HG03097 (cell line): ENCODE data around the gene GPR37L1.
"Not testable (repeated sequence)": the region's sequence is repeated elsewhere in the genome, so short reads cannot be mapped to it uniquely, and the experiment has no call there.

Source experiments
- ATAC-seq: cut with Tn5 transposase; IDR thresholded peaks from one replicate; pipeline ENCODE4 v1.9.1; 2021; ENCODE audit not compliant: unreplicated experiment, low FRiP score

Gene GPR37L1

DNA sequence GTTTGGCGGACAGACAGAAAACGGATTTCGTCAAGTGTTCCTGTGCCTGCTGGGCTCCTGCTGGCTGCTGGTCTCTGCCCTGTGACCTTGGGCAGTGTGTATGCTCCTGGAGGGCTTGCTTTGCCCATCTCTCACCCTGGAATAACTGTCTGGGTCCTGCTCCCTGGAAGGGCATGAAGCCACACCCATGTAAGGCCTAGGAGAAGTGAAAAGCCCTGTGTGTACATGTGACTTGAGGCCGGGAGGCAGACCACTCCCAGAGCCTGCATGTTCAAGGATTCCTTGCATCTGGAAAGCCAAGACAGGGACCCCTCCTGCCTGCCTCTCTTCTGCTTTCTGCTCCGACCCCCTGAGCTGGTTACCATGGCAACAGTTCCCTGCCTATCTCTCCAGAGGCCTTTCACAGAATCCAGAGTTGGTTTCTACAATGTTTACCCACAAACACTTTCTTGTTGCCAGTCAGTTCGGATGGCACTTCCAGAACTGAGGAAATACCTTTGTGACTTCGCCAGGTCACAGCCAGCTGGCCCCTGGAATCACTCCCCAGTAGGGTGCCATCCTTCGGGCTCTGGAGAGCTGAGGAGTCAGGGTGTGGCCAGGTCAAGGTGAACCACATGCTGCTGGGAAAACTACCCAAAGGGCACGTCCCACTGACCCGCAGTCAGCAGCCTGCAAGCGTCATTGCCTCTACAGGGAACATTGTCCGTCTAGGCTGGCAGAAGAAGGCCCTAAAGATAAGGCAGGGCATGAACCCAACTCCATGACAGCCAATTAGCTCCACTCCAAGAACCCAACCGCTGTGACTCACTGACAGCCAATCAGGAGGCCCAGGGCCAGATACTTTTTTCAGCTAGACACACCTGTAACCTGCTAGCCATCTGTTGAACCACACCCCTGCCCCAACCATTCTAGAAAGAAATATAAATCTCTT is 14.7 kb upstream of the GPR37L1 start:
- ATAC-seq = no peak

GRCh38 chr1:202110977-202111376 is 11.7 kb upstream of the GPR37L1 start:
- no peak for ATAC-seq

DNA sequence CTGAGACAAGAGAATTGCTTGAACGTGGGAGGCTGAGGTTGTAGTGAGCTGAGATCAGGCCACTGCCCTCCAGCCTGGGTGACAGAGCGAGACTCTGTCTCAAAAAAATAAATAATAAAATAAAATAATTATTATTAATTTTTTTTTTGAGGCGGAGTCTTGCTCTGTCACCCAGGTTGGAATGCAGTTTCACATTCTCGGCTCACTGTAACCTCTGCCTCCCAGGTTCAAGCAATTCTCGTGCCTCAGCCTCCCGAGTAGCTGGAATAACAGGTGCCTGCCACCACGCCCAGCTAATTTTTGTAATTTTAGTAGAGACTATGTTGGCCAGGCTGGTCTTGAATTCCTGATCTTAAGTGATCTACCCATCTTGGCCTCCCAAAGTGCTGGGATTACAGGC is 11.1 kb upstream of the GPR37L1 start:
- ATAC-seq = not testable (repeated sequence)

GRCh38 chr1:202112859-202113689 is 9.6 kb upstream of the GPR37L1 start:
- ATAC-seq = no peak

- no peak for ATAC-seq
These were observed 8.9 kb upstream of the GPR37L1 start for GRCh38 chr1:202113690-202114300.

DNA sequence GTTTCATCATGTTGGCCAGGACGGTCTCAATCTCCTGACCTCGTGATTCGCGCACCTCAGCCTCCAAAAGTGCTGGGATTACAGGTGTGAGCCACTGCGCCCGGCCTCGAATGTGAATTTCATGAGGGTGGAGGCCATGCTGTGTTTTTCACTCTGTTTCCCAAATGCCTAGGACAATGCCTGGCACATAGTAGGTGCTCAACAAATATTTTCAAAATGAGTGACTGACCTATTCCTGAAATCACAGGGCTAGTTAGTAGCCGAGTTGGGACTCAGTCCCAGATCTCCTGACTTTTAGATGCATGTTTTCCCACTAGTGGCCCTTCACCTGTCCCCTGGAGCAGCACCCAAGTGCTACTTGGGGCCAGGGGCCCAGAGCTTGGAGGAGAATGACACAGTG is 6.4 kb upstream of the GPR37L1 start:
- no peak for ATAC-seq

- no peak for ATAC-seq
These were observed 4.8 kb upstream of the GPR37L1 start for GRCh38 chr1:202117898-202118371.

DNA sequence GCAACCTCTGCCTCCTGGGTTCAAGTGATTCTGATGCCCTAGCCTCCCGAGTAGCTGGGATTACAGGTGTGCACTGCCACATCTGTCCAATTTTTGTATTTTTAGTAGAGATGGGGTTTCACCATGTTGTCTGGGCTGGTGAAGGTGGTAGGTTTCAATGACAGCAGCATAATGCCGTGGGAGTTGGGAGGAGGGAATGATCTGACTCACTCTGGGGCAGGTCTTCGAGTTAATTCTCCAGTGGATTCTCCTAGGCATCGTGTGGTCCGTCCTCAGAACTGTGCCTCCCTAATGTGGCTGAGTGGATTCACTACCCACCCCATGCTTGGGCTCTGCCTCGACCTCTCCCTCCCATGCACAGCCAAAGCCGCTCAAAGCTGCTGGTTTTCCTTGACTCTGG is 1.7 kb upstream of the GPR37L1 start:
- no peak for ATAC-seq

DNA sequence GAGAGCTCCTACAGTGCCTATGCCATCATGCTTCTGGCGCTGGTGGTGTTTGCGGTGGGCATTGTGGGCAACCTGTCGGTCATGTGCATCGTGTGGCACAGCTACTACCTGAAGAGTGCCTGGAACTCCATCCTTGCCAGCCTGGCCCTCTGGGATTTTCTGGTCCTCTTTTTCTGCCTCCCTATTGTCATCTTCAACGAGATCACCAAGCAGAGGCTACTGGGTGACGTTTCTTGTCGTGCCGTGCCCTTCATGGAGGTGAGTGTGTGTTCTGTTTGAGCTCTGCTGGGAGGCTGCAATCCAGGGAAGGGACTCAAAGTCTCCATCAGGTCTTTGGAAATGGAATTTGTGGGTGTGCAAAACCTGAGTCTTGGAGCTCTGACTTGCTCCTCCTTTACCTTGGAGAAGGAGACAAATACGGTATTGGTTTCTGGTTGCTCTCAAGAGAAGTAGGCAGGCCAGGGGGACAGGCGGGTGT is 658 bp downstream of the GPR37L1 start:
- ATAC-seq = no peak

DNA sequence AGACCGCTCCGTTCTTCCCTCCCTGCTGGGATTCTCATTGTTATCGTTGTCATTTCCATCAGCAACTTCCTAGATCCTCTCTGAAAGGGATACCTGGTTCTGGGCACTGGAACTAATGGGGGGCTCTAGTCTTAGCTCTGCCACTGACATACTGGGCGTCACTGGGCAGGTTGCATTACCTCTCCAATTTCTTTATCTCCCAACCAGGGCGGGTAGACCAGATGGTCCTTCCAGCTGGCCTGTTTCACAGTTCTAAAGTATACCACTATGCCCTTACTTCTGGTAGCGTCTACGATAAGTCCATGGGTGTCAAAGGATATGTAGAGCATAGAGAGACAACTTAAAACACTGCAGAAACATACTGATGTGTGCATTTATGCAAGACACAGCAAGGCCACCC is 1.4 kb downstream of the GPR37L1 start:
- ATAC-seq = no peak

- ATAC-seq = no peak
These were observed 2.9 kb downstream of the GPR37L1 start for GRCh38 chr1:202125611-202126010.

- ATAC-seq = no peak
These were observed 3.7 kb downstream of the GPR37L1 start for GRCh38 chr1:202126426-202126825.

- no peak for ATAC-seq
These were observed 4.3 kb downstream of the GPR37L1 start for GRCh38 chr1:202127061-202127460.

DNA sequence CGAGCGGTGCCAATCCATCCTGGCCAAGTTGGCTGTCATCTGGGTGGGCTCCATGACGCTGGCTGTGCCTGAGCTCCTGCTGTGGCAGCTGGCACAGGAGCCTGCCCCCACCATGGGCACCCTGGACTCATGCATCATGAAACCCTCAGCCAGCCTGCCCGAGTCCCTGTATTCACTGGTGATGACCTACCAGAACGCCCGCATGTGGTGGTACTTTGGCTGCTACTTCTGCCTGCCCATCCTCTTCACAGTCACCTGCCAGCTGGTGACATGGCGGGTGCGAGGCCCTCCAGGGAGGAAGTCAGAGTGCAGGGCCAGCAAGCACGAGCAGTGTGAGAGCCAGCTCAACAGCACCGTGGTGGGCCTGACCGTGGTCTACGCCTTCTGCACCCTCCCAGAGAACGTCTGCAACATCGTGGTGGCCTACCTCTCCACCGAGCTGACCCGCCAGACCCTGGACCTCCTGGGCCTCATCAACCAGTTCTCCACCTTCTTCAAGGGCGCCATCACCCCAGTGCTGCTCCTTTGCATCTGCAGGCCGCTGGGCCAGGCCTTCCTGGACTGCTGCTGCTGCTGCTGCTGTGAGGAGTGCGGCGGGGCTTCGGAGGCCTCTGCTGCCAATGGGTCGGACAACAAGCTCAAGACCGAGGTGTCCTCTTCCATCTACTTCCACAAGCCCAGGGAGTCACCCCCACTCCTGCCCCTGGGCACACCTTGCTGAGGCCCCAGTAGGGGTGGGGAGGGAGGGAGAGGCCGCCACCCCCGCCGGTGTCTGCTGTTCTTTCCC is 5.3 kb downstream of the GPR37L1 start:
- no peak for ATAC-seq

DNA sequence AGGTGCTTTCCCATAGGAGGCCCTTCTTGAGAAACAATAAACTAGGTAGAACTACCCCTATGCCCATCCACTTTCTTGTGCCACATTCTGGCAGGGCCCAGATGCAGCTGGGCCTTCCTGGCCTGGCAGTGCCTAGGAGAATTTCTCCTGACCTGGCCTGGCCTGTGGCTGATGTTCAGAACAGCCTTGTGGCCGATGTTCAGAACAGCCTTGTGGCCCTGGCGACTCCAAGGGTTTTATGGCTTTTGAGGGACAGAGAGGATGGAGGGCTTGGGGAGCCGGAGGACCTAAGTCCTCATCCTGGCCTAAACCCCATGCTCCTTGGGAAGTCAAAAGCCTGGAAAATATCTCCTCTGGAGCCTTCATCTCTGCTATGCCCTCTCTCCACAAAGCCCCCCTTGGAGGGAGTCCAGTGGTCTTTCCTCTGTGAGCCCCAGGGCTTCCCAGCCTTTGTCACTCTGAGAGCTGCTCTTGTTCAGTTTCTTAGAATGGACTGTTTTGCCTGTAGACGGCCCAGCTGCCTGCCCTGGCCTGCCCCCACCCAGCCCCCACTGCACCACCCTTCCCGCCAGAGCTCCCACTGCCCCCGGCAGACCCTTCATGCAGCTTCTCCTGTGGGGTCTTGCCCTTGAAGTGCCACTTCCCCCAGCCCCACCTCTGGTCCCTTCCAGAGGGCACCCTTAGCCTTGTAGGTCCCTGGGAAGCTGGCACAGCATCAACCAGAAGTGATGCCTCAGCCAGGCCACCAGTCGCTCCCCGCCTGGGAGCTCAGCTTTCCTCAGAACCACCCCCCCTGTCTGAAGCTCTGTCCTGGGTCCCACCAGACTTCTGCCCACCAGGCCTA is 7.0 kb downstream of the GPR37L1 start:
- ATAC-seq = no peak

DNA sequence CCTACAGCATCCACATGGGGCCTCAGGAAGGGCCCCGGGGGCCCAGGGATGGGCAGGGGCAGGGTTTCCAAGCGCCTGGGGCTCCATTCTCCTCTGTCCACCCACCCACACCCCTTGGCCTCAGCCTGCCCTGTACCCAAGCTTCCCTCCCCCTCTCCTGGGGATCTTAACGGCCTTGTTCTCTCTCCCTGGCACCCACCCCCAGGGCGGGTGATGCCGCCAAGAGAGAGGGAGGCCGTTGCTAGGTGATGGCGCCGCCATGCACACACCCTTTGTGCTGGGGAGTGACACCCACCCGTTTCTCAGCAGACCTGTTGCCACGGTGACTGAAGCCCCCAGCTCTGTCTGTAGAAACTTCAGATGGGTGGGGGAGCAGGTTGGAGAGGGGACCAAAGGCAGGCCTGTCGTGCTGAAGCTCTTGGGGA is 7.6 kb downstream of the GPR37L1 start:
- no peak for ATAC-seq

DNA sequence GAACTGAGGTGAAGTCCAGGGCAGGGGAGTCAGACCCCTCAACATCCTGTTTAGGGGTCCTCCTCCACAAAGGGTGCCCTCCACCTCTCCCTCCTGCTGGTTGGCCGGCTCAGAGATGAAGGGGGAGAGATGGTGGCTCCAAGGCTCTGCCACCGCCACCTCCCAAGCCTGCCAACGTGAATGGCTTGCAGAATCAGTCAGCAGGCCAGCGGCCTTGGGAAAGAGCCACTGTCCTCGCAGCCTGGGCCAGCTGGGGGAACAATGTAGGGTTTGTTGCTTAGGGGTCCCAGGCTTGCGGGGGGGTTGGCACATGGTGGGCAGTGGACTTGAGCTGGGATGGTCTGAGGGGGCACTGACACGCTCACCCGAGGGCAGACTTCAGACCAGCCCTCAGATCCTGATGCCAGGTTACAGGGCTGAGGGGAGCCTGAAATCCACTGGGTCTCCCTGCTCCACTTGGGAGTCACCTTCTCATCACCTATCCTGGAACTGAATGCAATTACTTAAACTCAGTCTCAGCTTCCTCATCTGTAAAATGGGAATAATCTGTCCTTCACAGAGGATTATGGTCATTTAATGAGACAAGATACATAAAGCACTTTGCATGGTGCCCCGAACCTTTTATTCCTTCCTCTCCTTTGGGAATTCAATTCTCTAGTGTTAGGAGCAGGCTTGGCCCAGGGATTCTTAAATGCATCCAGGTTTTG is 8.3 kb downstream of the GPR37L1 start:
- no peak for ATAC-seq

- ATAC-seq = no peak
These were observed 9.5 kb downstream of the GPR37L1 start for GRCh38 chr1:202131956-202132821.
